ENCODE data around the gene ZKSCAN1. TPM values are rescaled to one million over a fixed set of nuclear protein-coding genes. Genes with fewer than 3 reads are reported as not detected.
A peak's percentile ranks its signal among the peaks of the same experiment; 100 is the strongest.

The ZKSCAN1 gene
- total RNA-seq, 6 experiments from 2014 or later, result 24.5 to 147 (median 80.1) TPM

DNA sequence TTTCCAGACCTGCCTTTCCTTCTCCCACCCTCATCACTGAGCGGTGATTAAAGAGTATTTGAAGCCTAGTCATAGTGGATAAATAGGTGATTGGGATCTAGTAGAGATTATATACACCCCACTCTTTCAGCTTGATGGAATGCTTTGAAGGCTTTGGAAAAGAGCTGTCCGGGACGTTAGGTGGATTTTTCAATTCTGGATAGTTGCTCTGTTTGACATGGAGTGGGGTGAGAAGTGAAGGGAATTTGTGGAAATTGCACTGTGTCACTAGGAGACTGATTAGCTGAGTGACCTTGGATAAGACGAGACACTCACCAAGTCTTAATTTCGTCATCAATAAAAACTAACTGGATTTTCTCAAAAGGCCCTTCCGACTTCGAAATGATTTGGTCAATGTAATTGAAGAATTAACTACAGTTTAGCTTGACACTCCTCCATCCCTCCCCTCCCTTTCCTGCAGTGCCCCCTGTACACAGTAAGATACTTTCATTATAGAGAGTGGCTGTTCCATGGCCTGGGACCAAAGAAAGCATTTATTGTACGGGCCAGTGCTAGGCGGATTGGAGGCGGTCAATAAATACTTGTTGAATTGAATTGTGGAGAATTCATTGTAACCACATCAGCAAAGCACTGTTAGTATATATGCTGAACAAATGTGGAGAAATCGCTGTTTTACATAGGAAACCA, 962 bp downstream of the ZKSCAN1 start:
- intact Hi-C loops (cut with DNase I), result no loop called here
- ATAC-seq (peak; percentile 45 to 58 (median 52)), DNase-seq (no peak)
- WGBS (ENCODE audit: insufficient coverage, low coverage, low lambda C conversion rate, missing lambda C conversion rate), result 5% methylated on average over 11 of the region's 11 CpGs
- Histone ChIP-seq H3K4me3 (peak overlapping the region; percentile 96 to 99 (median 98)), H3K9me3 (no peaks in the 10 kb centered on the region), H3K27ac (peak overlapping the region; percentile 99 to 100 (median 100)), H3K36me3 (peaks cover 0 to 2% (median 0%) of the 10 kb centered on the region in 4 donors), H3K4me1 (peaks cover 0 to 68% (median 29%) of the 10 kb centered on the region in 4 donors), H3K27me3 (no peaks in the 10 kb centered on the region)
- TF ChIP-seq, protein P1, sequence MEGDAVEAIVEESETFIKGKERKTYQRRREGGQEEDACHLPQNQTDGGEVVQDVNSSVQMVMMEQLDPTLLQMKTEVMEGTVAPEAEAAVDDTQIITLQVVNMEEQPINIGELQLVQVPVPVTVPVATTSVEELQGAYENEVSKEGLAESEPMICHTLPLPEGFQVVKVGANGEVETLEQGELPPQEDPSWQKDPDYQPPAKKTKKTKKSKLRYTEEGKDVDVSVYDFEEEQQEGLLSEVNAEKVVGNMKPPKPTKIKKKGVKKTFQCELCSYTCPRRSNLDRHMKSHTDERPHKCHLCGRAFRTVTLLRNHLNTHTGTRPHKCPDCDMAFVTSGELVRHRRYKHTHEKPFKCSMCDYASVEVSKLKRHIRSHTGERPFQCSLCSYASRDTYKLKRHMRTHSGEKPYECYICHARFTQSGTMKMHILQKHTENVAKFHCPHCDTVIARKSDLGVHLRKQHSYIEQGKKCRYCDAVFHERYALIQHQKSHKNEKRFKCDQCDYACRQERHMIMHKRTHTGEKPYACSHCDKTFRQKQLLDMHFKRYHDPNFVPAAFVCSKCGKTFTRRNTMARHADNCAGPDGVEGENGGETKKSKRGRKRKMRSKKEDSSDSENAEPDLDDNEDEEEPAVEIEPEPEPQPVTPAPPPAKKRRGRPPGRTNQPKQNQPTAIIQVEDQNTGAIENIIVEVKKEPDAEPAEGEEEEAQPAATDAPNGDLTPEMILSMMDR (IDR thresholded peaks at IDR 0.05), result no peak
- TF ChIP-seq POLR2A (IDR thresholded peaks at IDR 0.05), result no peak

DNA sequence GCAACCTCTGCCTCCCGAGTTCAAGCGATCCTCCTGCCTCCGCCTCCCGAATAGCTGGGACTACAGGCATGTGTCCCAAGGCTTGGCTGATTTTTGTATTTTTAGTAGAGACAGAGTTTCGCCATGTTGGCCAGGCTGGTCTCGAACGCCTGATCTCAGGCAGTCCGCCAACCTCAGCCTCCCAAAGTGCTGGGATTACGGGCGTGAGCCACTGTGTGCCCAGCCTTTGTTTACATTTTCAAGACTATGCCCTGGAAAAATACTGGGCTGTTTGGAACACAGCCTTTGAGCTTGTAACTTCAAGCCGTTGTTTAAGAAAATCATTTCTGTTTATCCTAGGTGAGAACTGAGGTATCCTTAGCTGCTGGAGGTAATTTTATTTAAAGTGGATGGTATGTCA, 1.9 kb downstream of the ZKSCAN1 start:
- H3K9me3 ChIP-seq, result no peaks in the 10 kb centered on the region
- peak; percentile 60 to 89 (median 82) for DNase-seq
- intact Hi-C loops (cut with DNase I), result no loop called here
- peak; percentile 57 to 73 (median 70) for ATAC-seq
- H3K27me3 ChIP-seq, result no peaks in the 10 kb centered on the region
- WGBS (ENCODE audit: insufficient coverage, low coverage, low lambda C conversion rate, missing lambda C conversion rate), result 29% methylated on average over 10 of the region's 11 CpGs
- peaks cover 0 to 68% (median 28%) of the 10 kb centered on the region in 4 donors for H3K4me1 ChIP-seq
- peaks cover 0 to 6% (median under 1%) of the 10 kb centered on the region in 4 donors for H3K36me3 ChIP-seq
- H3K27ac ChIP-seq, result peak overlapping the region; percentile 99 to 100 (median 100)
- peak overlapping the region; percentile 96 to 99 (median 98) for H3K4me3 ChIP-seq
- TF ChIP-seq, protein P1 (IDR thresholded peaks at IDR 0.05), result no peak
- peak; percentile 23 for TF ChIP-seq POLR2A (IDR thresholded peaks at IDR 0.05)

DNA sequence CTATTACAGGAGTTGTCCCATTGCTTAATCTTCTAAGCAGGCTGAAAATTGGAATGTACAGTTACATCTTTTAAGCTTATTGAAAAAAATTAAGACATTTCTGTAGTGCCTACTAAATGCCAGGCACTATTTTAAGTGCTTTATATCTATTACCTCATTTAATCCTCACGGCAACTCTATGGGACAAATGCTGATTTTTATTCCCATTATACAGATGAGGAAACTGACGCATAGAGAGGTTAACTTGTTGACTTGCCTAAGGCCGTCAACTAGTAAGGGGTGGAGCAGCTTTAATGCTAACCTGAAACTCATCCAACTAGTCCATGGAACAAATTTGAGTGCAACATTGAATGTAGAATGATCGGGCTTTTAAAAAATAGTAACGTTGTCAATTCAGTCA, 2.5 kb downstream of the ZKSCAN1 start:
- no peaks in the 10 kb centered on the region for H3K9me3 ChIP-seq
- no peak for DNase-seq
- no peak for ATAC-seq
- WGBS (ENCODE audit: insufficient coverage, low coverage, low lambda C conversion rate, missing lambda C conversion rate), result 40% methylated on average over 5 of the region's 5 CpGs
- intact Hi-C loops (cut with DNase I), result no loop called here
- H3K36me3 ChIP-seq, result peaks cover 0 to 6% (median under 1%) of the 10 kb centered on the region in 4 donors
- H3K4me3 ChIP-seq, result peak overlapping the region in 2 of 3 donors; percentile 96 to 98
- H3K27ac ChIP-seq, result peak overlapping the region; percentile 99 to 100 (median 100)
- TF ChIP-seq, protein P1 (IDR thresholded peaks at IDR 0.05), result no peak
- TF ChIP-seq POLR2A (IDR thresholded peaks at IDR 0.05), result no peak
- peaks cover 0 to 66% (median 28%) of the 10 kb centered on the region in 4 donors for H3K4me1 ChIP-seq
- no peaks in the 10 kb centered on the region for H3K27me3 ChIP-seq

DNA sequence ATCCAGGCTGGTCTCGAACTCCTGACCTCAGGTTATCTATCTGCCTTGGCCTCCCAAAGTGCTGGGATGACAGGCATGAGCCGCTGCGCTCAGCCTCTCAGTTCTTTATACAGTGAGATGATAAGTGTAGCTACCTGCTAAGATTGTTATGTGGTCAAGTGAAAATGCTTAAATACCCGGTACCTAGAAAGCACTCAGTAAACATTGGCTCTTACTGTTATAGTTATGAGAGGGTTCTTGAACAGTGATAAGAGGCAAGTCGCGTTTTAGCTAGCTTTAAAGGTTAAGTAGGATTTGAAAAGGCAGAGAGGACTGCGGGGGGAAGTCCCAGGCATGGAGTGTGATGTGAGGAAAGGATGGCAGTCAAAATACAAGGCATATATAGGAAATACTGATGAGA, 4.5 kb downstream of the ZKSCAN1 start:
- ATAC-seq, result no peak

More for the DNA sequence above, 4.5 kb downstream of the ZKSCAN1 start:
- H3K9me3 ChIP-seq, result no peaks in the 10 kb centered on the region
- 33% methylated on average over 6 of the region's 7 CpGs for WGBS (ENCODE audit: insufficient coverage, low coverage, low lambda C conversion rate, missing lambda C conversion rate)
- intact Hi-C loops (cut with DNase I), result no loop called here
- TF ChIP-seq, protein P1 (IDR thresholded peaks at IDR 0.05), result no peak
- TF ChIP-seq POLR2A (IDR thresholded peaks at IDR 0.05), result no peak
- peaks cover 0 to 79% (median 32%) of the 10 kb centered on the region in 4 donors for H3K4me1 ChIP-seq
- no peak overlapping the region for H3K4me3 ChIP-seq
- no peak for DNase-seq
- H3K27ac ChIP-seq, result peak overlapping the region in 1 of 3 donors; percentile 100
- H3K36me3 ChIP-seq, result peaks cover 0 to 25% (median 11%) of the 10 kb centered on the region in 4 donors
- H3K27me3 ChIP-seq, result no peaks in the 10 kb centered on the region

Data from right lobe of liver (tissue), 6 donors.